Measurements from ENCODE around the gene STK26.
"Not testable (repeated sequence)": the region's sequence is repeated elsewhere in the genome, so short reads cannot be mapped to it uniquely, and the experiment has no call there.

Gene STK26

GRCh38 chrX:132022967-132023895 is at the start of gene STK26:
Gene STK26, plus strand, starts transcription at chrX:132023302. Its CDS starts 316 bp downstream, at chrX:132023618.
- FAIRE-seq, result no peak

- FAIRE-seq, result no peak
These were observed 47.3 kb upstream of the STK26 start for GRCh38 chrX:131975851-131976250.

GRCh38 chrX:131977619-131978018 is 45.5 kb upstream of the STK26 start:
- FAIRE-seq, result no peak

- FAIRE-seq, result no peak
These were observed 44.0 kb upstream of the STK26 start for GRCh38 chrX:131979116-131979515.

GRCh38 chrX:131985526-131986049 is 37.5 kb upstream of the STK26 start:
- no peak for FAIRE-seq

- FAIRE-seq, result no peak
These were observed 35.9 kb upstream of the STK26 start for GRCh38 chrX:131987252-131987651.

- no peak for FAIRE-seq
These were observed 34.9 kb upstream of the STK26 start for GRCh38 chrX:131988236-131988635.

GRCh38 chrX:132001127-132001526 is 22.0 kb upstream of the STK26 start:
- no peak for FAIRE-seq

GRCh38 chrX:132004728-132005127 is 18.4 kb upstream of the STK26 start:
- no peak for FAIRE-seq

- no peak for FAIRE-seq
These were observed 13.8 kb upstream of the STK26 start for GRCh38 chrX:132009350-132009749.

- not testable (repeated sequence) for FAIRE-seq
These were observed 12.9 kb upstream of the STK26 start for GRCh38 chrX:132010213-132010612.

GRCh38 chrX:132015875-132016274 is 7.2 kb upstream of the STK26 start:
- no peak for FAIRE-seq

GRCh38 chrX:132016628-132017430 is 6.3 kb upstream of the STK26 start:
- no peak for FAIRE-seq

- FAIRE-seq, result no peak
These were observed 5.5 kb upstream of the STK26 start for GRCh38 chrX:132017431-132018185.

- no peak for FAIRE-seq
These were observed 720 bp upstream of the STK26 start for GRCh38 chrX:132022198-132022966.

GRCh38 chrX:132023896-132024386 is 839 bp downstream of the STK26 start:
- no peak for FAIRE-seq

GRCh38 chrX:132025041-132025440 is 1.9 kb downstream of the STK26 start:
- no peak for FAIRE-seq

- FAIRE-seq, result no peak
These were observed 7.2 kb downstream of the STK26 start for GRCh38 chrX:132030264-132030663.

- no peak for FAIRE-seq
These were observed 8.8 kb downstream of the STK26 start for GRCh38 chrX:132031867-132032266.

- FAIRE-seq, result no peak
These were observed 10.1 kb downstream of the STK26 start for GRCh38 chrX:132033166-132033565.

- no peak for FAIRE-seq
These were observed 11.5 kb downstream of the STK26 start for GRCh38 chrX:132034648-132035047.

- FAIRE-seq, result no peak
These were observed 14.4 kb downstream of the STK26 start for GRCh38 chrX:132037479-132037993.

All from G401.6 (cell line).